PC-9 (cell line): ENCODE results near the gene GMPPA. TPM values are rescaled to one million over a fixed set of nuclear protein-coding genes. Genes with fewer than 3 reads are reported as not detected.

ENCODE experiments used
- BruUV-seq: library from RNA; stranded (reverse); fragments of 400-500 nt; replicated peaks from 2 replicates; lab custom pipeline; 2021; lab: Mats Ljungman, UMichigan
- CTCF ChIA-PET: fragments of 300-600 bp; sonication (Branson Sonifier 250); formaldehyde crosslinking; loops from one replicate; lab custom pipeline; 2022; ENCODE audit warnings: antibody characterized with exemption; lab: Charles Lee
- POLR2A ChIA-PET: fragments of 300-600 bp; sonication (Branson Sonifier 250); formaldehyde crosslinking; loops from one replicate; lab custom pipeline; 2022; ENCODE audit warnings: antibody characterized with exemption; ENCODE audit not compliant: unreplicated experiment; lab: Charles Lee
- DNase-seq, 2 experiments: peaks; one replicate each; pipeline versions ENCODE4 v3.0.0 to v3.0.0-alpha.2; 2015 to 2022; ENCODE audit warnings: mixed read lengths in 1 of 2
- H2AFZ ChIP-seq: fragments of 200-600 bp; sonication (generic); 2 replicates; pipeline ENCODE4 v1.8.1; 2017; ENCODE audit warnings: antibody characterized with exemption
- H3F3A ChIP-seq: fragments of 200-600 bp; sonication (generic); 2 replicates; pipeline ENCODE4 v1.8.1; 2017; ENCODE audit warnings: antibody characterized with exemption, mild to moderate bottlenecking, low read depth; ENCODE audit not compliant: insufficient read depth
- H3K27ac ChIP-seq: fragments of 200-600 bp; sonication (generic); 2 replicates; pipeline ENCODE4 v1.6.1; 2016; ENCODE audit warnings: mixed run types
- H3K27me3 ChIP-seq: fragments of 200-600 bp; sonication (generic); 2 replicates; pipeline ENCODE4 v1.6.1; 2016; ENCODE audit warnings: low read depth, mixed run types; ENCODE audit not compliant: insufficient read depth
- H3K36me3 ChIP-seq: fragments of 200-600 bp; sonication (generic); 2 replicates; pipeline ENCODE4 v1.6.1; 2016; ENCODE audit warnings: low read depth, mixed run types
- H3K4me1 ChIP-seq: fragments of 200-600 bp; sonication (generic); replicated peaks from 2 replicates; pipeline ENCODE4 v1.6.1; 2016; ENCODE audit warnings: mixed run types; ENCODE audit not compliant: insufficient read depth
- H3K4me2 ChIP-seq: fragments of 200-600 bp; sonication (generic); 2 replicates; pipeline ENCODE4 v1.6.1; 2017; ENCODE audit warnings: mixed run types
- H3K4me3 ChIP-seq: fragments of 200-600 bp; sonication (generic); 2 replicates; pipeline ENCODE4 v1.6.1; 2016; ENCODE audit warnings: mixed run types
- H3K79me2 ChIP-seq: fragments of 200-600 bp; sonication (generic); 2 replicates; pipeline ENCODE4 v1.6.1; 2017; ENCODE audit warnings: low read depth, mixed run types
- H3K9me2 ChIP-seq: fragments of 200-600 bp; sonication (generic); 2 replicates; pipeline ENCODE4 v1.8.1; 2017; ENCODE audit warnings: mild to moderate bottlenecking; ENCODE audit not compliant: insufficient read depth
- H3K9me3 ChIP-seq: fragments of 200-600 bp; sonication (generic); 2 replicates; pipeline ENCODE4 v1.8.1; 2016; ENCODE audit warnings: low read depth; ENCODE audit not compliant: insufficient read depth
- H4K20me1 ChIP-seq: fragments of 200-600 bp; sonication (generic); 2 replicates; pipeline ENCODE4 v1.8.1; 2017; ENCODE audit not compliant: insufficient read depth
- EZH2 ChIP-seq: fragments of 200-600 bp; sonication (generic); IDR thresholded peaks from 2 replicates; pipeline ENCODE4 v1.8.0; 2017; ENCODE audit warnings: antibody characterized with exemption, low read depth
- intact Hi-C: fragments of 100-400 bp; cut with micrococcal nuclease; formaldehyde crosslinking; loops from one replicate; pipeline ENCODE4 v1.10.0; 2022; ENCODE audit not compliant: unreplicated experiment
- total RNA-seq: library from RNA; stranded (reverse); gene quantifications from 2 replicates; pipeline ENCODE4 v1.2.3, GENCODE V29; 2021
- TF ChIP-seq, protein P1 (sequence below): fragments of 200-600 bp; sonication (generic); conservative IDR thresholded peaks from 2 replicates; pipeline ENCODE4 v1.6.1; 2017; ENCODE audit warnings: mixed run types, antibody characterized with exemption, mild to moderate bottlenecking, moderate library complexity

Gene GMPPA
- total RNA-seq, 1 experiment from 2014 or later, result 57.2 TPM

DNA sequence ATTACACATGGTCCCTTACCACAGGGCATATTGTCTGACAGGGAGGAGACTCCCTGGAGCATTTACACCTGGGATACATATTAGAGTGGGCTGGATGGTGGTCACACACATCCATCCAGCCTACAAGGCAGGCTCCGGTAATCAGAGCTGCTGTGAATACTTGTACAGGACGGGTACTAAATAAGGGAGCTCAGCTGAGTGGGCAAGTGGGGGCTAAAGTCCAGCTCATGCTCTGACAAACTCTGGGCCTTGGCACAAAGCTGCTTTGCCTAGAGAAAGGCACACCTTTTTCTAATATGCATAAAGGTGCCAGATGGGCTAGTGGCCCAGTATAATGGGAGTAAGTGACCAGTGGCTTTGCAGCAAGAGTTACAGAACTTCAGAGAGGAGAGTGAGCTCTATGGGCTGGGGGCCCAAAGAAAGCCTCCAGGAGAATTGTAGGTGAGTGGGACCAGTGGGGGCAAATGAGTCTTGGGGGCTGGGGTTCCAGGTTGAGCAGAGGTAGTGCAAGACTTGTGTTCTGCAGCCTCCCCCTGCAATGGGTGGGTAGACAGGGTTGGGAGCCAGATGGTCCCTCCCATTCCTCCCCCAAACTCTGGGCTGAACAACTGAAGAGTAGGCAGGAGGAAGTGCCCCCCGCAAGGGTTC lies 46.7 kb downstream of the GMPPA start:
- ChIA-PET POLR2A (no interaction called here), CTCF (no interaction called here)
- Histone ChIP-seq H3K36me3 (peaks cover 10% of the 10 kb centered on the region), H3K4me1 (no peaks in the 10 kb centered on the region; the same call in 1 of the 2 replicates), H3K79me2 (peaks cover 17% of the 10 kb centered on the region), H3K27me3 (no peaks in the 10 kb centered on the region), H3F3A (peaks cover 11% of the 10 kb centered on the region; the same call in 1 of the 2 replicates), H3K9me3 (no peaks in the 10 kb centered on the region), H4K20me1 (peaks cover 12% of the 10 kb centered on the region), H3K27ac (no peak overlapping the region), H3K9me2 (no peaks in the 10 kb centered on the region), H3K4me2 (peak overlapping the region; percentile 93), H3K4me3 (no peak overlapping the region), H2AFZ (no peak overlapping the region)
- DNase-seq, result no peak
- no peak for TF ChIP-seq EZH2
- TF ChIP-seq, protein P1, sequence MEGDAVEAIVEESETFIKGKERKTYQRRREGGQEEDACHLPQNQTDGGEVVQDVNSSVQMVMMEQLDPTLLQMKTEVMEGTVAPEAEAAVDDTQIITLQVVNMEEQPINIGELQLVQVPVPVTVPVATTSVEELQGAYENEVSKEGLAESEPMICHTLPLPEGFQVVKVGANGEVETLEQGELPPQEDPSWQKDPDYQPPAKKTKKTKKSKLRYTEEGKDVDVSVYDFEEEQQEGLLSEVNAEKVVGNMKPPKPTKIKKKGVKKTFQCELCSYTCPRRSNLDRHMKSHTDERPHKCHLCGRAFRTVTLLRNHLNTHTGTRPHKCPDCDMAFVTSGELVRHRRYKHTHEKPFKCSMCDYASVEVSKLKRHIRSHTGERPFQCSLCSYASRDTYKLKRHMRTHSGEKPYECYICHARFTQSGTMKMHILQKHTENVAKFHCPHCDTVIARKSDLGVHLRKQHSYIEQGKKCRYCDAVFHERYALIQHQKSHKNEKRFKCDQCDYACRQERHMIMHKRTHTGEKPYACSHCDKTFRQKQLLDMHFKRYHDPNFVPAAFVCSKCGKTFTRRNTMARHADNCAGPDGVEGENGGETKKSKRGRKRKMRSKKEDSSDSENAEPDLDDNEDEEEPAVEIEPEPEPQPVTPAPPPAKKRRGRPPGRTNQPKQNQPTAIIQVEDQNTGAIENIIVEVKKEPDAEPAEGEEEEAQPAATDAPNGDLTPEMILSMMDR, result no peak
- no TSS peak for BruUV-seq
- intact Hi-C loops, result no loop called here

DNA sequence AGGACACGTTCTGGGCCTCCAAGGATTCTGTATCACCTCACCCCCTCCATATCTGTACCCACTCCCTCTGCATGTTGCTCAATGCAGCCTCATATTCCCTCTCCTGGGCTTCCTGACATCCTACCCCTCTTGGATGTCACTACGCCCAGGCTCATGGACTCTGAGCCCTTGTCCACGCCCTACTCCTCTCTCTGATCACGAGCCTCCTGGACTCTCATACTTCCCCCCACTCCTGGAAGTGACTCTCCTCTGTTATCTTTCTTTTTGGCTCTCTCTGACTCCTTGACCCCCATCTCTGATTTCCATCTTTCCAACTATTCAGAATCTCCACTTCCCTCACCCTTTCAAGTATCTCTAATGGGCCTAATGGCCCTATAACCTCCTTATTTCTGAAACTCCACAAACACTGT lies 47.3 kb downstream of the GMPPA start:
- H3F3A ChIP-seq, result peaks cover 11% of the 10 kb centered on the region; the same call in 1 of the 2 replicates
- no peak overlapping the region for H3K4me3 ChIP-seq
- CTCF ChIA-PET, result no interaction called here
- no peak overlapping the region for H3K4me2 ChIP-seq
- POLR2A ChIA-PET, result no interaction called here
- H3K4me1 ChIP-seq, result no peaks in the 10 kb centered on the region; the same call in 1 of the 2 replicates
- BruUV-seq, result no TSS peak
- H4K20me1 ChIP-seq, result peaks cover 6% of the 10 kb centered on the region
- H3K79me2 ChIP-seq, result peaks cover 17% of the 10 kb centered on the region
- no peak overlapping the region for H2AFZ ChIP-seq
- H3K36me3 ChIP-seq, result peaks cover 6% of the 10 kb centered on the region
- TF ChIP-seq, protein P1, result no peak
- no peak for TF ChIP-seq EZH2
- intact Hi-C loops, result no loop called here
- no peak overlapping the region for H3K27ac ChIP-seq
- DNase-seq, result no peak
- H3K9me3 ChIP-seq, result no peaks in the 10 kb centered on the region
- H3K9me2 ChIP-seq, result no peaks in the 10 kb centered on the region
- H3K27me3 ChIP-seq, result no peaks in the 10 kb centered on the region

DNA sequence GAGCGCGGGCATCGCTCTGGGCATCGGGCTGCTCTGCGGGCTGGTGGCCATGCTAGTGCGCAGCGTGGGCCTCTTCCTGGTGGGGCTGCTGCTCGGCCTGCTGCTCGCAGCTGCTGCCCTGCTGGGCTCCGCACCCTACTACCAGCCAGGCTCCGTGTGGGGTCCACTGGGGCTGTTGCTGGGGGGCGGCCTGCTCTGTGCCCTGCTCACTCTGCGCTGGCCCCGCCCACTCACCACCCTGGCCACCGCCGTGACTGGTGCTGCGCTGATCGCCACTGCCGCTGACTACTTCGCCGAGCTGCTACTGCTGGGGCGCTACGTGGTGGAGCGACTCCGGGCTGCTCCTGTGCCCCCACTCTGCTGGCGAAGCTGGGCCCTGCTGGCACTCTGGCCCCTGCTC lies 48.9 kb downstream of the GMPPA start:
- Histone ChIP-seq H3K79me2 (peaks cover 2% of the 10 kb centered on the region; the same call in 1 of the 2 replicates), H3F3A (peaks cover 3% of the 10 kb centered on the region; the same call in 1 of the 2 replicates), H3K27me3 (no peaks in the 10 kb centered on the region), H3K27ac (no peak overlapping the region), H2AFZ (no peak overlapping the region), H3K4me1 (no peaks in the 10 kb centered on the region), H3K36me3 (no peaks in the 10 kb centered on the region), H4K20me1 (no peaks in the 10 kb centered on the region), H3K9me3 (no peaks in the 10 kb centered on the region), H3K9me2 (no peaks in the 10 kb centered on the region), H3K4me3 (no peak overlapping the region), H3K4me2 (no peak overlapping the region)
- BruUV-seq, result no TSS peak
- no peak for DNase-seq
- ChIA-PET CTCF (no interaction called here), POLR2A (no interaction called here)
- TF ChIP-seq, protein P1, result no peak
- TF ChIP-seq EZH2, result no peak
- intact Hi-C loops, result no loop called here
